Activated CD4-positive, alpha-beta T cell treated with anti-CD3 and anti-CD28 coated beads for 48 hours (primary cell): ENCODE results near the gene HDAC1.
"Not testable (repeated sequence)": the region's sequence is repeated elsewhere in the genome, so short reads cannot be mapped to it uniquely, and the experiment has no call there.

Source experiments
- DNase-seq: peaks from one replicate; pipeline ENCODE4 v3.0.0-alpha.2; 2020

The HDAC1 gene

GRCh38 chr1:32274646-32275340, 17.1 kb upstream of the HDAC1 start:
- no peak for DNase-seq

GRCh38 chr1:32275424-32275823, 16.5 kb upstream of the HDAC1 start:
- no peak for DNase-seq

GRCh38 chr1:32276032-32276782, 15.7 kb upstream of the HDAC1 start:
- DNase-seq: no peak

- not testable (repeated sequence) for DNase-seq
These were observed 7.1 kb upstream of the HDAC1 start for GRCh38 chr1:32284777-32285176.

GRCh38 chr1:32285658-32286057, 6.2 kb upstream of the HDAC1 start:
- no peak for DNase-seq

GRCh38 chr1:32286763-32287162, 5.1 kb upstream of the HDAC1 start:
- no peak for DNase-seq

GRCh38 chr1:32289256-32289655, 2.6 kb upstream of the HDAC1 start:
- no peak for DNase-seq

- no peak for DNase-seq
These were observed 657 bp upstream of the HDAC1 start for GRCh38 chr1:32291145-32291707.

- not testable (repeated sequence) for DNase-seq
These were observed 6.3 kb downstream of the HDAC1 start for GRCh38 chr1:32298211-32298610.

GRCh38 chr1:32299327-32299726, 7.4 kb downstream of the HDAC1 start:
- DNase-seq: no peak

- no peak for DNase-seq
These were observed 11.5 kb downstream of the HDAC1 start for GRCh38 chr1:32303358-32303757.

- DNase-seq: no peak
These were observed 12.2 kb downstream of the HDAC1 start for GRCh38 chr1:32303997-32304622.

- DNase-seq: no peak
These were observed 13.4 kb downstream of the HDAC1 start for GRCh38 chr1:32305310-32305709.

GRCh38 chr1:32307324-32307723, 15.4 kb downstream of the HDAC1 start:
- DNase-seq: no peak

- DNase-seq: no peak
These were observed 18.1 kb downstream of the HDAC1 start for GRCh38 chr1:32309960-32310359.

- no peak for DNase-seq
These were observed 20.0 kb downstream of the HDAC1 start for GRCh38 chr1:32311709-32312393.

GRCh38 chr1:32316903-32317277, 25.0 kb downstream of the HDAC1 start:
- DNase-seq: no peak

GRCh38 chr1:32318127-32318869, 26.4 kb downstream of the HDAC1 start:
- DNase-seq: no peak

GRCh38 chr1:32321712-32322291, 29.9 kb downstream of the HDAC1 start:
- DNase-seq: no peak

- no peak for DNase-seq
These were observed 35.3 kb downstream of the HDAC1 start for GRCh38 chr1:32327204-32327603.

- DNase-seq: no peak
These were observed 38.1 kb downstream of the HDAC1 start for GRCh38 chr1:32329931-32330466.
